NK-92 treated with Interleukin-12 subunit alpha and Interleukin-12 subunit beta, amount 100 ng/mL, for 24 hours (cell line): ENCODE measurements around the gene CDH23.
A peak's percentile ranks its signal among the peaks of the same experiment; 100 is the strongest.

Experiments
- DNase-seq: peaks from one replicate; lab custom pipeline; 2025; lab: John Stamatoyannopoulos, UW

The CDH23 gene

GRCh38 chr10:71605263-71605962 lies 208.7 kb downstream of the CDH23 start:
- DNase-seq, result no peak

GRCh38 chr10:71606257-71607081 lies 209.7 kb downstream of the CDH23 start:
- no peak for DNase-seq

DNA sequence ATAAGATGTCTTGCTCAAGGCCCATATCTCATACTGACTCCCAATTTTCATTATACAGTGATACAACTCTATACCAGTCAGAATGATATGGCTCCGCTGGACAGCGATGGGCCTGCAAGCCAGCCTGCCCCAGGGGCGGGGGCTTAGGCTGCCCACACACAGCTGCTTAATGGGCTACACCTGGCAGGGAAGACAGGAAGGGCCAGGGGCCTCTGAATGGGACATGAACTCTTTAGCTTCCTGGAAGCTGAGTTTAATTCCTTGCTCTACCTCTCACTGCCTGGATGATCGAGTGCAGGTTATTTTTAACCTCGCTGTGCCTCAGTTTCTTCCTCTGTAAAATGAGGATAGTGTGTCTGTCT lies 210.3 kb downstream of the CDH23 start:
- no peak for DNase-seq

DNA sequence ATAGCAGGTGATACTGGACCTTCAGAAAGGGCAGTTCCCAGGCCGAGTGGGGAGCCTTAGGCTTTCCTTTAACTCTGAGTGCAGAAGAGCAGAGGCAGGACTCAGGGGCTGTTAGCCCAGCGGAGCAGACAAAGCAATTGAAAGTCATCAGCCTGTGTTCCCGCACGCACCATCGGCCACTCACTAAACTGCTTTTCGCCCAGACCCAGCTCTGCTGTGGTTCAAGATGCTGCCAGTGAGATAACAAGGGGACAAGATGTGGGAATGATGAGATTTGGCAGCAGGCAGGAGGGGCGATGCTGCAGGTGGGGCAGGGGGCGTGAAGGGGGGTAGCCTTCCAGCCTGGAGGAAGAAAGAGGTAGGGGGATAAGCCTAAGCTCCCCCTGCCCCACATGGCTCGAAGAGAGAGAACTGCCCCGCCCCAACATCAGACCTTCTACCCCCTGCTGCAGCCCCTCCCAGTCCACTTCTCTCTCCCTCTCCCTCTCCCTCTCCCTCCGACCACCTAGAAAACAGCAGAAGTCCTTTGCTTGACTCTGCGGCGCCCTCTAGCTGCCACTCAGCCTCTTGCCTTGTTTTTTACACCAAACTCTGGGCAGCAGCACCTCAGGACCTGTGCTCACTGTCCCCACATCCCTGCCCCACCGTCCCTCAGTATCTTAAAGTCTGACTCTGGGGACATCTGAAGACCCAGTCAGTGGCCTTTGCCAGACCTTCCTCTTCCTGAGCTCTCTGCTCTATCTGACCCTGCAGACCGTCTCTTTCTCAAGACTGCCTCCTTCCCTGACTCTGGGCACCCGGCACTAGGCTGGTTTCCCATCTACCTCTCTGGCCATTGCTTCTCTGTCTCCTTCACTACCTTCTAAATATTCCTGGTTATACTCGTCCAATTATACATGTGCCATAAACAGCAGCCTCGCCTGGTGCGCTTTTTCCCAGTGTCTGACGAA lies 212.4 kb downstream of the CDH23 start:
- peak; percentile 33 for DNase-seq

DNA sequence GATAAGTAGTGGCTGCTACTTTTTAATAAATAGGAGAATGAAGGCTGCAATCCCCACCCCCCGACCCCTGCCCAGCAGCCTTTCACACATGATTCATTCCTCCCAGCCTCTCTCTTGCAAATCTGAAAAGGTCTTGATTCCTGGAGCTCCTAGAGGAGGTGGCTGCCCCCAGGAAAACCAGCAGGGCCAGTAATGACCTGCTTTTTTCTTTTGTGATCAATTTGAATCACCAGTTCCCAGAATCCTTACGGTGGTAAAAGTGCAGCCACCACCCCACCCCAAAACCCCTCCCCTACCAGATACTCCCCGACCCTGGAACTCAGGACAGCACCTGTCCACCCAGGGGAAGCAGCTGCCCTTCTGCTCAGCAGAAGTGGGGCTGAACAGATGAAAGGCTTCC lies 213.9 kb downstream of the CDH23 start:
- no peak for DNase-seq

- DNase-seq, result no peak
These were observed 214.4 kb downstream of the CDH23 start for GRCh38 chr10:71611131-71611530.

DNA sequence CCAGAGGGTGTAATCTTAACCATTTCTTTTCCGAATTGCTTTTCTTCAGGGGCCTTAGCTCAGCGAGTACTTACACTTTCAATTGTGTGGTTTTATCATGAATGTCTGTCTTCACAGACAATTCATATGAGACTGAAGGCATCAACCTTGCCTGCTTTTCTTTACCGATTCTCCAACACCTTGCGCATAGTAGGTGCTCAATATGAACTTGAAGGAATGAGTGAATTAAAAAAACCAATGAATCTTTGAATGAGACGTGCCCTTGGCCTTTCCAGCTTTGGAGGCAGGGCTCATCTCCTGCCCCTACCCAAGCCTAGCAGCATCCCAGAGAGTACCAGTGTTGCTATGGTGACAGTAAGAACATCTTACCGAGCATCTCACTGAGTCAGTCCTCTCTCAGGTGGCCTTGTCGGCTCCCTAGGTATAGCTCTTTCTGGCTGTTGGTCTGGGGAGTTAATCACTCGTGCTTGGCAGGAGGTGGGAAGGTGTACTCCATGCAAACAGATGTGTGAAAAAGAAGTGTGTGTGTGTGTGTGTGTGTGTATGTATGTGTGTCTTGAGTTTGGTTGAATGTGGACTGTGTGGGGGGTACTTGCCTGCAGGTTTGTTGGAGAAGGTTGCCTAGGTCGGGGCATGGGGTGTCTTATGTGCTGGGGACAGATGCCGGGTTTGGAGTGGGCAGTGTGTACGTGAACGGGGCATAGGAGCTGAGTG lies 215.1 kb downstream of the CDH23 start:
- no peak for DNase-seq

DNA sequence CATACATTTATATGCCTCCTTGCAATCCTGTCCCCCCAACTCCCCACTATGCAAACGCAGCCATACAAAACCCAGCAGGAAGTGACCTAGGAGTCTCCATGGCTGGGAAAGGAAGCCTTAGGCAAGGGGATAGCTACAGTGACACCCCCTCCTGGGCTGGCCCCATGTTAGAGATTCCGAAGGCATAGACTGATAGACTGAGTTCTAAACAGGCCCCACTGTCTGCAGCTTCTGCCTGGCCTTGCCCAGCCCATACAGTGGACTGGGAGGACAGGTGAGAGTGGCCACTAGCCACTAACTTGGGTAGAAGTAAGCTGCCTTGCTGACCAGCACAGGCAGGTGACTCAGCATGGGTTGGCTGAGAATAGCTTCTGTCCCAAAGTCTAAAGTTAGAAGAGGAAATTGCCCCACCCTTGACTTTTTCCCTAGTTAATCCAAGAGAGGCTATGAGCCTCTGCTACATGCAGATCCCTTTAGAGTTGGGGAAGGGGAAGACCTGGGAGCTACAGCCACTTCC lies 216.6 kb downstream of the CDH23 start:
- no peak for DNase-seq

GRCh38 chr10:71613877-71614276 lies 217.2 kb downstream of the CDH23 start:
- DNase-seq, result no peak

GRCh38 chr10:71614946-71615345 lies 218.2 kb downstream of the CDH23 start:
- no peak for DNase-seq

- DNase-seq, result no peak
These were observed 219.0 kb downstream of the CDH23 start for GRCh38 chr10:71615538-71616329.

DNA sequence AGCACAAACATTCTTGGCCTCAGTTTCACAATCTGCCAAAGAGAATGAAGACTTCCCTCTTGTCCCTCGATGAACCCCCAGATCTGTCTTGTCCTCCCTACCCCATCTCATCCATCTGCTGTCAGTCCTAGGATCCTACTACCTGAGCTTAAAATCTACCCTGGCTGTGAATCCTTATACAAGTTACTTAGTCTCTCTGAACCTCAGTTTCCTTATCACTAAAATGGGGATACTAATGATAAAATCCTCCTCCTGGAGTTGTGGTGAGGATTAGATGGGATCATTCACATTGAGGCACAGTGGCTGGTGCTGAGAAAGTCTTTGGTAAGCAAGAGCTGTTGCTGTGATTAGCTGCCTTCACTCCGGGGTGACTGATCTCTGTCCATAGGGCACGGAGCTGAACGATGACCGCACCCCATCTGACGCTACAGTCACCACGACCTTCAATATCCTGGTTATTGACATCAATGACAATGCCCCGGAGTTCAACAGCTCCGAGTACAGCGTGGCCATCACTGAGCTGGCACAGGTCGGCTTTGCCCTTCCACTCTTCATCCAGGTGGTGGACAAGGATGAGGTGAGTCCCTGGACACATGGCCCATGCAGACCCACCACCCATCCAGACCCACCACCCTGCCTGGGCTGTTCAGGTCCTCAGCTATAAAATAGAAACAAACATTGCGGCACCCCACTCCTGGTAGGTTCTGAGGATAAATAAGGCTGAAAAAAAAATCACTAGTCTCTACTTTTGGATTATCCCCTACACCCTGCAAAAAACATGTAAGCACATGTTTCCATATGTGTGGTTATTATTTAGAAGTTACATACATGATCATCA lies 220.3 kb downstream of the CDH23 start:
- no peak for DNase-seq

GRCh38 chr10:71618176-71618575 lies 221.5 kb downstream of the CDH23 start:
- no peak for DNase-seq

DNA sequence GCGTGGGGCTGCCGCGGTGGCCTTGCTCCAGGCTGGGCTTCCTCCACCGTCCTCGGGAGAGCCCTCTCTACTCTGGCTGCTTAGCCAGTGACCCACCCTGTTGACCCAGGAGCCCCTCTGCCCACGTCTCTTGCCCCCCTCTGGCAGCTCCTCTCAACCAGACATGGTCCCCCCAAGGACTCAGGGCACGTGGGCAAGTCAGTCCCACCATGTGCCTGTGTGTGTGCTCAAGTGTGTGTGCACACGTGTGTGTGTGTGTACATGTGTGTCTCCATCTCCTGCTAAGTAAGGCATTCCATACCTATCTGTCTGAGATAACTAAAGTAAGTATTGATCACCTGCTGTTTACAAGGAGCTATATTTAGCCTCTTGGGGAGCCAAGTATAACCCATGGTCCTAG lies 221.9 kb downstream of the CDH23 start:
- no peak for DNase-seq

DNA sequence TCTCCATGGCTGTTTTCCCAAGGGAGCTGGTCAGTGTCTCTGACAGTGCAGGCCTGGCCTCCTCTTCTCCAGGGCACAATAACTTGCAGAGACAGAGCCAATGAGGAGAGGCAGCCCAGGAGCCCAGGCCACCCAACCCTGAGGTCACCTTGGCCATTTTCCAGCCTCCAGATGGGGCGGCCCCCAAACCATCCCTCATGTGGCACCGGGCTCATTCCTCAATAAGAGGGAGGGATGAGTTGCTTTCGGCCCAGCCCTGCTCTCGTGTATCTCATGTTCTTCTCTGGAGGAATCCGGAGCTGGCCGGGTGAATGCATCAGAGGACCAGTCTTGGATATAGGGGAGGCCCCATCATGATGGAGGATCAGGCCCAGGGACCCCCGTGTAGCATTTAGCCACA lies 223.9 kb downstream of the CDH23 start:
- no peak for DNase-seq

DNA sequence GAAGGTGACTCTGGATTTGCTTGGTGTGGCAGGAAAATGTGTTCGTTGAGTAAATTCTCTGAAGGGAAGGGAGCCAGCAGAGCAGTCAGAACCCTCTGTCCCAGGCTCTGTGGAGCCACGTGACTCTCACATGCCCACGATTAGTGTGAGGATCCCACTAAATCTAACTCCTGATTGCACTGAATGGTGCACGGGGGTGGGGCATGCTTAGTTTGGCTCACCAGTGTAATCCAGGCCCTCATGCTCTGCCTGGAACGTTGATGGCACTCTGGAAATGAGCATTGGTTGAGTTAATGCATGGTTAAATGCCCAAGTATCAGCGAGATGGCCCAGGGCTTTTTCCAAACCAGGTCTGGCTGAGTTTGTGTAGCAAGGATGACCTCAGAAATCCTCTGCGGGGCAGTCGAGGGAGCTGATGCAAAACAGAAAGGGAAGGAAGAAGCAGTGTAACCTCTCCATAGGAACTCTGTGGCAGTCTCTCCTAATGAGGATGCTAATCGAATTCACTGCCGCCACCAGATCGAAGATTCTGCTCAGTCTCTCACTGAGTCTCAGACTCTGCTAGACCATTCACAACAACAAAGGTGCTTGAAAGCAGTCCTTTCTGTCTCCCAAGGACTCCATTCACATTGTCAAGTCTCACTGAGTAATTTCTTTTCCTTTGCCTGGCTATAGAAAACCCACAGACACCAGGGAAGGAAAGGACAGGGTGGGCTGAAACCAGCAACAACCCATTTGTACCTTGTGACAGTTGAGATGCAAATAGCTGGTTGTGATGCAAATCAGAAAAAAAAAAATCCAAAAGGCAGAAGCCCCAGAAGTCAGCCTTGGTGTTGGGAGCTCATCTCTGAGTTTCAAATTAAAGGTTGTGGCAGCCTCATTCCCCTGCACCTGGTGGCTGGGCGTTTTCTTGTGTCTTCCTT lies 224.8 kb downstream of the CDH23 start:
- no peak for DNase-seq

GRCh38 chr10:71622154-71622526 lies 225.4 kb downstream of the CDH23 start:
- DNase-seq, result no peak

DNA sequence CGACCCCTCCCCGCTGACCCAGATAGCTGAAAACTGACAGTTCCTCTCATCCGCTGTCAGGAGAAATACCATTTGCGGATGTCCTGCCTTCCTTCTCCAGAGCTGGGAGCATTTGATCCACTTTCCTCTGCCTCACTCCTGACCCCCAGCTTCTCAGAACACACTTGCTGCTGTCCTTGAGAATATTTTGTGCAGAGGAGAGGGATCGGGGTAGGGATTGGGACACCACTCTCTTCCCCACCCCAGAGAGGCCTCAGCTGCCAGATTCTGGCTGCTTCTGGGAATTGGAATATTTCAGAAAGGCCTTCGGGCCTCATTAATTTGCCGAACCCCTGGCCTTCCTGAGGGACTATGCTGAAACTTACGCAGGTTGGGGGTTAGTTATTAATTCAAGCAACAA lies 225.9 kb downstream of the CDH23 start:
- no peak for DNase-seq
